NCI-H146 (cell line): ENCODE results near the gene PRDM4.
"Not testable (repeated sequence)": the region's sequence is repeated elsewhere in the genome, so short reads cannot be mapped to it uniquely, and the experiment has no call there.

ENCODE experiments used
- DNase-seq: peaks from one replicate; lab custom pipeline; 2025; lab: John Stamatoyannopoulos, UW

PRDM4 gene

DNA sequence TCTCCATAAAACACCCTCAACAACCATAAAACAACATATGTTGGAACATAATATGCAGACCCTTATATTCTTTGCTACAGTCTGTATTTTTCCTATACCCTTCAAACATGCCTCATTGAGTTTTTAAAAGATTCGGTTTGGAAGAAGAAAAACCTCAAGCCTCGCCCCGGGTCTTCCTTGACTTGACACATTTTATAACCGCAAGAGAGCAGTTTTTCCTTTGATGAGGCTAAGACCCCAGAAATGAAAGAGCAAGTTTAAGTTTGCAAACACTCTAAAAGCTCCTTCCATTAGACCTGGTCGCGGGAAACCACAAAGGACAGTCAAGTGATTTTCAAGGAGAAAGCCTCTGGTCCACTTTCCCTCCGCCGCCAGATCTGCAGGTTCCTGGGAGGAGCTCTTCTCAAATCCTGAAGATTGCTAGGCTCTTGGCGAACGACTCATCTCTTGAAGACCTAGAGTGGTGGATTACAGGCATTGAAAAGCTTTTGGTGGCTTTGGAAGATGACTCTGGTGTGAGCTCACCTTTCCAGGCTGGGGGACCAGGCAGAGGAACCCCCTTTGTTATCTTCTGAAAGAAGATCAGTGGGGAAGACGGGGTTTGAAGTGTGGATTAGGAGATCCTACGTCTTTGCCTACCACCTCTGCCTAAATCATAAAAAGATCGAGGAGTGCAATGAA lies 13.6 kb upstream of the PRDM4 start, which contains the start of gene ASCL4:
ASCL4 (plus strand) TSS at position 356 of the 681 bp plus-strand sequence. CDS start 515 bp downstream, outside the sequence.
- DNase-seq, result no peak

DNA sequence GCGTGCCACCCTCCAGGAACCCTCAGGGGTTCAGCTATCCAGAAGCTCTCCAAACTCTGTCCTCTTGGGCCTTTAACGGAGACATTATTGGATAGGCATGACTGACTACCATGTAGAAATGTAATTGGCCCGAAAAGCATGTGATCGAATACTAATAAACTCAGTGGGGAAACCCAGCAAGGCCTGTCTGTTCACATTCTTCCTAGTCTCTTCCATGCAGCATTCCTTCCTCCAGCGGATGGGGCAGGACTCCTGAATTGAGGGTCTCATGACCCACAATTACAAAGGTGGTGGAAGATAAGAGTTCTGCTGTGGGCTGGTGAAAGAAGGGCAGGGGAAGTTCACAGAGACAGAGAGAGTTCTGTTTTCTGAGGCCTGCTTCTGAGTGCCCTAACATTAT lies 6.5 kb upstream of the PRDM4 start:
- no peak for DNase-seq

- DNase-seq, result no peak
Observed at GRCh38 chr12:107765316-107765715, 4.4 kb upstream of the PRDM4 start.

DNA sequence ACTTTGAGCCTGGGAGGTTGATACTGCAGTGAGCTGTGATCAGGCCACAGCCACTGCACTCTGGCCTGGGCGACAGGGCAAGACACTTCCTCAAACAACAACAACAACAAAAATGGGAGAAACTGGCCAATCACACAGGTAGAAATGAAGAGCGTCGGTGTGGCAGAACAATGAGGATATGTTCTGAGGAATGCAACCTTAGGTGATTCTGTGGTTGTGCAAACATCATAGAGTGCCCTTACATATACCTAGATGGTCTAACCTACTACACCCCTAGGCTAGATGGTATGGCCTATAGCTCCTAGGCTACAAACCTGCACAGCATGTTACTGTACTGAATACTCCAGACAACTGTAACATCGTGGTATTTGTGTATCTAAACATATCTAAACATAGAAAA lies 3.7 kb upstream of the PRDM4 start:
- no peak for DNase-seq

DNA sequence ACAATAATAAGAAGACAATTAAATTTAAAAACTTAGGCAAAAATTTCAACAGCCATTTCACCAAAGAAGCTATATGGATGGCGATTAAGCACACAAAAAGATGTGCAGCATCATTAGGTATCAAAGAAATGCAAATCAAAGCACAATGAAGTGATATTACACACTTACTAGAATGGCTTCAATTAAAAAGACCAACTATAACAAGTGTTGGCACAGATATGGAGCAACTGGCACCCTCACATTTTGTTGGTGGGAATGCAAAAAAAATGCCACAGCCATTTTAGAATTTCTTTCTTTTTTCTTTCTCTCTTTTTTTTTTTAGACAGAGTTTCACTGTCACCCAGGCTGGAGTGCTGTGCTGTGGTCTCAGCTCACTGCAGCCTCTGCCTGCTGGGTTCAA lies 1.9 kb upstream of the PRDM4 start:
- no peak for DNase-seq

DNA sequence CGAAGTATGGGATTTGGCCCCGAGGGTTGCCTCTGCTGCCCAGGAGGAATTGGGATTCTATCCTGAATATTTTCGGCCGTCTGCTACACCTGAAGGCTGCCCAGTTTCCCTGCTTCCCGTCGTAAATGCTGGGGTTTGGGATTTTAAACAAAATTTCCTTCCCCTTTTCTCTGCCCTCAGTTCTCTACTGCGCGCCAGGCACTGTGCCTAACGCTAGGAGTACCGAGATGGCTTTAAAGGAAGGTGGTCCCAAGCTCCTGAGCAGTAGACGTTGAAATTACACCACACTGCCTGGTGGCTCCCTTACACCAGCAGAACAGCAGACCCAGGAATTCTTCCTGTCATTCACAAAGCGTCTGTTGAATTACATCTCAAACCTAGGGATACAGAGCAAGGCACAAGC lies 566 bp upstream of the PRDM4 start:
- DNase-seq, result peak; percentile 15

GRCh38 chr12:107760207-107760808 lies 629 bp downstream of the PRDM4 start:
- peak; percentile 52 for DNase-seq

DNA sequence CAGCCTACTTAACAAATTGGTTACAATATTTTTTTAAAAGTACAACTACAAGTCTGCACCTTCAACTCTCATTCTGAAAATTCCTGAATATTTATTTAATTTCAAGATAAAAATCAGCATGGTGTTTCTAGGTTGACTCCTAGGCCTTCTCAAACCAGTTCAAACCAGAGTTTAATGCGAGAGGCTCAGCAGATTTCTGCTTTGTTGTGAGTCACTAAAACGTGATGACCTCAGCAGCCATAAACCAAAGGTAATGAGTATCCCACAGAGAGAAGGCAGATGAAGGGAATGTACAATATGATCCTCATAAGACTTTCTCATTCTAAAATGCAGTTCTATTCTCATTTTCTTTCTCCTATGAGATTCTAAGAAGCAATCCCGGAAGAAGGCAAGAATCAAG lies 1.5 kb downstream of the PRDM4 start:
- peak; percentile 61 for DNase-seq

GRCh38 chr12:107749083-107749482 lies 11.9 kb downstream of the PRDM4 start:
- no peak for DNase-seq

- no peak for DNase-seq
Observed at GRCh38 chr12:107748472-107748871, 12.5 kb downstream of the PRDM4 start.

DNA sequence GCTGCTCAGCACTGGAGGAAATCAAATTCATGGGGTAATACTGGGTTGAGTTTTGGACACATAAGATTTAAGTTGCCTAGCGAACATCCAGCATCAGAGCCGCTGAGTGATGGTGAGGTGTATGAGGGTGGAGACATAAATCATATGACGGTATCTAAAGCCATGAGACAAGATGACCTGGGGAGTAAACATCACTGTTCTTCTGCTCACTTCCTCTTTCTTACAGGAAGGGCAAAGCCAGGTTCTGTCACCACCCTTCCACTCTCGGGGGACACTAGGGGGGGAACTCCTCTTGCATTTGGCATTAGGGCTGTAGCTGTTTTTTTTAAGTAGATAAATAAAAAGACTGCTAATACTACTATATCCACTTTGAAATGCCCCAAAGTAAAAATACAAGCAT lies 24.0 kb downstream of the PRDM4 start:
- DNase-seq, result no peak

- DNase-seq, result no peak
Observed at GRCh38 chr12:107735763-107736162, 25.2 kb downstream of the PRDM4 start.

GRCh38 chr12:107734139-107734538 lies 26.8 kb downstream of the PRDM4 start:
- DNase-seq, result no peak

- no peak for DNase-seq
Observed at GRCh38 chr12:107732365-107732764, 28.6 kb downstream of the PRDM4 start.

DNA sequence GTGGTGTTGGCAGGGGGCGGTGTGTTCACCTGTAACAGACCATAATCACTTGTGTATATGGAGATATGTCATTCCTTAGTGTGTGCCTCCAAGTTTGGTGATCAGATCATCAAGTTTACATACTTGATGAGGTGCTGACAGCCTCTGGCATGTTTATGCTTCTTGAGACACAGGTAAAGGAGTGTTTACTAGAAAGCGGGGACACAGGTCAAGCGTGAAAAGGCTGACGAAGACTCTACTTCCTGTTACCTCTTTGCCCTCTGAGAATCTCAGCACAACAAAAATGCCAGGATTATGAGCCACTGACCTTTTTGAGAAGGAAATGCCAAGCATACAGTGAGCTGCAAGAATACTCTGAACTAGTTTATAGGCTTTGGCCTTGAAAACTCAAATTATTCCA lies 29.6 kb downstream of the PRDM4 start:
- no peak for DNase-seq

DNA sequence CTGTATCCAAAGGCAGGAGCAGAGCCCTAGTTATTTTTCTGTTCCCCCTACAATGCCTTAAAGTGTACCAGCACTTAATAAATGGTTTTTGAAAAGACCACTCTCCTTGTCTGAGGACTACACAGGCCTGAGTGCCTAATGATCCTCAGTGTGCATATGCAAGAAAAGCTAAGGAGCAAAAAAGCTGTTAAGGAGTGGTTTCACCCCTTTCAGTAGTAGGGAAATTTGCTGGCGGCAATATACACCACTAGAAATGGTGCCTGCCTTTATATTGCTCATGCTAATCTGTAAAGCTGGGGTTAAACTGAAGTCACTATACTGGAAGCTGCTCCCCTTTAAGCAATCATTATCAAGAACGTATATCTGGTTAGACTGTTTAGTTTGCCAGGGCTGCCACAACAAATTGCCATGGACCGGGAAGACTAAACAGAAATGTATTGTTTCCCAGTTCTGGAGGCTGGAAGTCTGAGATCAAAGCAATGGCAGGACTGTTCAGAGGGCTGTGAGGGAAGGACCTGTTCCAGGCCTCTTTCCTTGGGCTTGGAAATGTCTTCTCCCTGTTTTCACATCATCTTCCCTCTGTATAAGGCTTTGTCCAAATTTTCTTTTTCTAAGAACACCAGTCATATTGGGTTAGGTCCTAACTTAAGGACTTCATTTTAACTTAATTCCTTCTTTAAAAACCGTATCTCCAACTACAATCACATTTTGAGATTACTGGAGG lies 30.2 kb downstream of the PRDM4 start:
- no peak for DNase-seq

- DNase-seq, result not testable (repeated sequence)
Observed at GRCh38 chr12:107727742-107728141, 33.2 kb downstream of the PRDM4 start.

GRCh38 chr12:107727327-107727726 lies 33.6 kb downstream of the PRDM4 start:
- DNase-seq, result not testable (repeated sequence)

DNA sequence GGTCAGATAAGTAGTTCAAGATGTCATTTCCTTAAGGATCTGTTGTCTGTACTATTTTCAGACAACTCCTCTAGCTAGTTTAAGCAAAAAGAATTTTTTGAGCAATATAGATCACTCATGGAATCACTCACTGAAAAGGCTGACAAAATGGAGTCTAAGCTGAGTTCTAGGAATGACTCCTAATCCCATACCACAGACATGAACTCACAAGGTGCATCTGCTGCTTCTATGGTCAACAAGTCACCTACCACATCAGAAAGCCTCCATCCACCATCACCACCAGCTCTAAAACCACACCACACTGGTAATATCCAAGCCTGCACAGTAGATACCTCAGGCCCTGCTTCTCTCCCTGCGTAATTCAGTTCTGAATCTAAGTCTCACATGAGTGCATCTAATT lies 42.3 kb downstream of the PRDM4 start:
- DNase-seq, result no peak

DNA sequence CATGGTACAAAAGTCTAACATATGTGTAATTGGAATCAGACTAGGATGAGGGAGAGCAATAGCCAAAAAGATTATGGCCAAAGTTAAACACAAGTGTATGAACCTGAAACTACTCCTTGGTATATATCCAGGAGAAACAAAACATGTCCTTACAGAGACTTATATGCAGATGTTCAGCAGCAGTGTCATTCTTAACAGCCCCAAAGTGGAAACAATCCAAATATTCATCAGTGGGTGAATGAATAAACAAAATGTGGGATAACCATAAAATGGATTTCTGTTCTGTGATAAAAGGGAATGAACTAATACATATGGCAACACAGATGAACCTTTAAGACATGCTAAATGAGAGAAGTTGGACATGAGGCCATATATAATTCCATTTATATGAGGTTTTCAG lies 45.2 kb downstream of the PRDM4 start:
- DNase-seq, result no peak

DNA sequence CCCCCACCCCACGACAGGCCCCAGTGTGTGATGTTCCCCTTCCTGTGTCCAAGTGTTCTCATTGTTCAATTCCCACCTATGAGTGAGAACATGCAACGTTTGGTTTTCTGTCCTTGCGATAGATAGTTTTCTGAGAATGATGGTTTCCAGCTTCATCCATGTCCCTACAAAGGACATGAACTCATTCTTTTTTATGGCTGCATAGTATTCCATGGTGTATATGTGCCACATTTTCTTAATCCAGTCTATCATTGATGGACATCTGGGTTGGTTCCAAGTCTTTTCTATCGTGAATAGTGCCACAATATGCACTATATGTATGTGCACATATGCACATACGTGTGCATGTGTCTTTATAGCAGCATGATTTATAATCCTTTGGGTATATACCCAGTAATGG lies 55.4 kb downstream of the PRDM4 start:
- DNase-seq, result not testable (repeated sequence)

GRCh38 chr12:107704041-107704440 lies 56.9 kb downstream of the PRDM4 start:
- no peak for DNase-seq

GRCh38 chr12:107702106-107702505 lies 58.8 kb downstream of the PRDM4 start:
- no peak for DNase-seq
